HG03457 (cell line): Measurements from ENCODE around the gene SIK3.
"Not testable (repeated sequence)": the region's sequence is repeated elsewhere in the genome, so short reads cannot be mapped to it uniquely, and the experiment has no call there.

Source experiments
- ATAC-seq: cut with Tn5 transposase; IDR thresholded peaks from one replicate; pipeline ENCODE4 v1.9.1; 2021; ENCODE audit warnings: moderate number of reproducible peaks; ENCODE audit not compliant: unreplicated experiment

Gene SIK3

GRCh38 chr11:117098269-117099232 is at the start of gene SIK3:
TSS of gene SIK3 (minus strand) at chr11:117098428. CDS start at chr11:117098415, 13 bp downstream.
- peak; percentile 58 for ATAC-seq

GRCh38 chr11:117146521-117146920 is 48.3 kb upstream of the SIK3 start:
- ATAC-seq: no peak

DNA sequence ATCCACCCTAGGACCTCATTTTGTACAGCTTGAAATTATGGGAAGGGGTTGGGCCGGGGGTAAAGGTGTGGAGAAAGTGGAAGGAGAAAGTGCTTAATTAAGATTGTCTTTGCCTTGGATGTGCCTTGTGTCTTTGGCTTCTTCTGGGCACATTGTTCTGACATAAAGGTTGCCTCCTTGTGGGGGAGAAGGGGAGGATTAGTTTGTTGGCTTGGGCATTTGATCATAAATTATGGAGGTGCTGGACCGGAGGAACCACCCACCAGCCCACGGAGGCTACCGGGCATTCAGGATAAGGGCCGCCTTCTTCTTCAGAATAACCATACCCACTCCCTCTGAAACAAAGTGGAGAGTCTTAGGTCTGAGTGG is 47.1 kb upstream of the SIK3 start:
- no peak for ATAC-seq

GRCh38 chr11:117144477-117145392 is 46.5 kb upstream of the SIK3 start:
- peak; percentile 34 for ATAC-seq

DNA sequence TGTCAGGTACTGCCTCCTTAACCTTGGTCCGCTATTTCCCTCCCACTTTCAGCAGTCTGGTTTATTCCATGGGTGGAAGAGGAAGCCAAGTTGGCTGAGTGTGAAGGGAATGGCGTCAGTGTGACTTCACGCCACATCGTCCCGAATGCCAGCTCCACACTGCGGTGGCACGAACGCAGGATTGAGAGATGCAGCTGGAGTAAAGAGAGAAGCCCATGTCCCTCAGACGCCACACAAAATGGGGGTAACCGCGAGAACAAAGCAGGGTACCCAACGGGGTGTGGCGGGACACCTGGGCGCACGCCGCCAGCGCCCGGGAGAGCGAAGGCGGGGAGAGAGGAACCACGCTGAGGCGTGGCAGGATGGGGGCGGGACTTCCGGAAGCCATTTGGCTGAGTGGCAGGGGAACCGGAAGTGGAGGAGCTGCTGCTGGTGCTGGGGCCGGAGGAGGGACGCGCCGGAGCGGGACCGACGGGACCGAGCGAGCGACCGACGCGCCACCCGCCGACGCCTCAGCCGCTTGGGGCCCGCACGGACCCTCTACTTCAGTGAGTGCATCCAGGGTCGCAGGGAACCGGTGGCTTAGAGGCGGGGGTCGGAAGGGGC is 45.7 kb upstream of the SIK3 start, which contains the start of gene PAFAH1B2:
TSS of gene PAFAH1B2 (plus strand) at position 417 of the 606 bp plus-strand sequence. CDS start 8,161 bp downstream, outside the sequence.
- ATAC-seq: peak; percentile 95

GRCh38 chr11:117143390-117143789 is 45.2 kb upstream of the SIK3 start:
- ATAC-seq: no peak

GRCh38 chr11:117137223-117138086 is 39.2 kb upstream of the SIK3 start:
- ATAC-seq: not testable (repeated sequence)

DNA sequence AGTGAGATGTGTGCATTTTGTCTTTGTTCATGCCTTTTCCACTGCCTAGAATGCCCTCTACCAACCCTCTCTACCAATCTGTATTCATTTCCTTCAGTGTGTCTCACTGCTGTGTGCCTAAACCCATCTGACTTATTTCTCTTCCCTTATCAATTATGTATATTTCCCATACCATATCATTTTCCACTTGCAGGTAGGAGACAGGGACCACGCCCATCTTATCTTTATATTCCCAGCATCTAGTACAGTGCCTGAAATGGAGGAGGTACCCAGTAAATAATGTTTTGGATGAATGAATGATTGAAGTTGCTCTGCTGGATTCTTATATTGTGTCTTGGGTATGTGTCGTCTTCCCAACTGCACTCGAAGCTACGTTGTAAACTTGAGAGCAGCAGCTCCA is 36.8 kb upstream of the SIK3 start:
- not testable (repeated sequence) for ATAC-seq

GRCh38 chr11:117134431-117134830 is 36.2 kb upstream of the SIK3 start:
- ATAC-seq: no peak

DNA sequence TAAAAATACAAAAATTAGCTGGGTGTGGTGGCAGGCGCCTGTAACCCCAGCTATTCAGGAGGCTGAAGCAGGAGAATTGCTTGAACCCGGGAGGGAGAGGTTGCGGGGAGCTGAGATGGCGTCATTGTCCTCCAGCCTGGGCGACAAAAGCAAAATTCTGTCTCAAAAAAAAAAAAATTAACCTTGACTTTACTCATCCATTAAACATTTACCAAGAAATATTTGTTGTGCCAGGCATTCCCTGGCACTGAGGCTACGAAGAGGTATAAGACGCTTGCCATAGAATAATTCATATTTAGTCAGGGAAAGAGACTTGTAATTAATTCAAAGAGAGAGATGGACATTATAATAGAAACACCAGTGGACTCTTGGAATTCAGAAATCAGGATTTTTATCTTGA is 32.7 kb upstream of the SIK3 start:
- ATAC-seq: no peak

DNA sequence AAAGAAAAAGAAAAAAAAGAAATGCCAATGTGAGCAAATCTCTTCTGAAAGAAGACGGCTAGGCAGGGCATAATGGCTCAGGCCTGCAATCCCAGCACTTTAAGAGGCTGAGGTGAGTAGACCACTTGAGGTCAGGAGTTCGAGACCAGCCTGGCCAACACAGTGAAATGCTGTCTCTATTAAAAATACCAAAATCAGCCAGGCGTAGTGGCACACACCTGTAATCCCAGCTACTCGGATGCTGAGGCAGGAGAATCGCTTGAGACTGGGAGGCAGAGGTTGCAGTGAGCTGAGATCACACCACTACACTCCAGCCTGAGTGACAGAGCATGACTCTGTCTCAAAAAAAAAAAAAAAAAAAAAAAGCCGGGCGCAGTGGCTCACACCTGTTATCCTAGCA is 32.2 kb upstream of the SIK3 start:
- not testable (repeated sequence) for ATAC-seq

GRCh38 chr11:117128289-117128688 is 30.1 kb upstream of the SIK3 start:
- no peak for ATAC-seq

GRCh38 chr11:117127171-117127901 is 29.1 kb upstream of the SIK3 start:
- no peak for ATAC-seq

- no peak for ATAC-seq
These were observed 28.2 kb upstream of the SIK3 start for GRCh38 chr11:117126223-117126965.

DNA sequence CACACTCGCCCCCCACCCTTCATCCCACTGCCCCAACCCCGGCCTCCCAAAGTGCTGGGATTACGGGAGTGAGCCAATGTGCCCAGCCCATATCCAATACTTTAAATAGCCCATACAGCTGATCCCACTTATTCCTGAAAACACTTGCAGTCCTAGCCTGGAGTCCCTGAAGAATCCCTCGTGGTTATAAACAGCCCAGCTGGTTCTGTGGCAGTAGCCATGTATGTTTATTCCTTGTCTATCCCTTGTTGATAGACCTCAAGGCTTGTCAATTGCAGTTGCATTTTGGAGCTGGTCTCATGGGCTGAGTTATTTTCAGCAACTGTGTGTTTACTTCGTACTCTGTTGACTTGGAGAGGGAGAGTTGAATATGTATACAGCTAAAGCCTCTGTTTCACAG is 24.3 kb upstream of the SIK3 start:
- no peak for ATAC-seq

DNA sequence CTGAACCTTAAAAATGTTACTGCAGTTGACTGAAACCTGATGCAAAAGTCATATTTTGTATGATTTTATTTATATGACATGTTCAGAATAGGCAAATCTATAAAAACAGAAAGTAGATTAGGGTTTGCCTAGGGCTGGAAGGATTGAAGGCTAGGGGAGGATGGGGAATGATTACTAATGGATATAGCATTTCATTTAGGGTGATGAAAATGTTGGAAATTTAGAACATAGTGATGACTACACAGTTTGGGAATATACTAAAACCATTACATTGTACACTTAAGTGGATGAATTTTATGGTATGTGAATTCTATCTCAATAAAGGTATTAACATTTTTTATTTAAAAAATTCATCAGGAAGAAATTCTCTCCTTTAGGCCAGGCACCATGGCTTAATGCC is 22.9 kb upstream of the SIK3 start:
- no peak for ATAC-seq

GRCh38 chr11:117117681-117118080 is 19.5 kb upstream of the SIK3 start:
- ATAC-seq: no peak

- ATAC-seq: not testable (repeated sequence)
These were observed 14.7 kb upstream of the SIK3 start for GRCh38 chr11:117112939-117113338.

DNA sequence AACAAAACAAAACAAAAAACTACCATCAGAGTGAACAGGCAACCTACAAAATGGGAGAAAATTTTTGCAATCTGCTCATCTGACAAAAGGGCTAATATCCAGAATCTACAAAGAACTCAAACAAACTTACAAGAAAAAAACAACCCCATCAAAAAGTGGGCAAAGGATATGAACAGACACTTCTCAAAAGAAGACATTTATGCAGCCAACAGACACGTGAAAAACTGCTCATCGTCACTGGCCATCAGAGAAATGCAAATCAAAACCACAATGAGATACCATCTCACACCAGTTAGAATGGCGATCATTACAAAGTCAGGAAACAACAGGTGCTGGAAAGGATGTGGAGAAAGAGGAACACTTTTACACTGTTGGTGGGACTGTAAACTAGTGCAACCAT is 14.3 kb upstream of the SIK3 start:
- ATAC-seq: not testable (repeated sequence)
